Subcutaneous abdominal adipose tissue (tissue), 5 donors: ENCODE results near the gene CS.
"Not testable (repeated sequence)": the region's sequence is repeated elsewhere in the genome, so short reads cannot be mapped to it uniquely, and the experiment has no call there.

Source experiments
- H3K27ac ChIP-seq: one replicate; pipeline ENCODE4 v1.7.0; 2013; ENCODE audit warnings: low read depth, mild to moderate bottlenecking, inconsistent platforms, low read length, moderate library complexity
- H3K27me3 ChIP-seq, 5 donors: one replicate each; pipeline ENCODE4 v1.7.0; 2013; ENCODE audit warnings: low read length in 5 of 5, inconsistent platforms in 1 of 5; ENCODE audit not compliant: control insufficient read depth in 5 of 5, insufficient read depth in 4 of 5
- H3K36me3 ChIP-seq, 5 donors: one replicate each; pipeline ENCODE4 v1.7.0; 2013; ENCODE audit warnings: low read length in 5 of 5; ENCODE audit not compliant: control insufficient read depth in 5 of 5, insufficient read depth in 5 of 5
- H3K4me1 ChIP-seq, 5 donors: one replicate each; pipeline ENCODE4 v1.7.0; 2013; ENCODE audit warnings: low read length in 5 of 5, mild to moderate bottlenecking in 3 of 5, moderate library complexity in 1 of 5; ENCODE audit not compliant: control insufficient read depth in 5 of 5, insufficient read depth in 5 of 5
- H3K4me3 ChIP-seq, 5 donors: one replicate each; pipeline ENCODE4 v1.7.0; 2013; ENCODE audit warnings: low read length in 5 of 5, low read depth in 1 of 5
- H3K9ac ChIP-seq, 5 donors: one replicate each; pipeline ENCODE4 v1.7.0; 2013; ENCODE audit warnings: low read length in 5 of 5, mild to moderate bottlenecking in 4 of 5, moderate library complexity in 3 of 5
- H3K9me3 ChIP-seq, 5 donors: one replicate each; pipeline ENCODE4 v1.7.0; 2013; ENCODE audit warnings: low read length in 5 of 5; ENCODE audit not compliant: control insufficient read depth in 5 of 5
- donor health status: healthy.
- donor health status: healthy.
- donor health status: healthy.
- donor health status: healthy.
- donor health status: healthy.

Gene CS

GRCh38 chr12:56336361-56337167, 36.4 kb upstream of the CS start:
- Histone ChIP-seq H3K27ac (no peak overlapping the region), H3K36me3 (peaks cover 0 to 5% (median 4%) of the 10 kb centered on the region in 5 donors), H3K27me3 (no peaks in the 10 kb centered on the region), H3K9ac (no peak overlapping the region), H3K4me1 (peaks cover 5 to 28% (median 22%) of the 10 kb centered on the region in 5 donors), H3K9me3 (no peaks in the 10 kb centered on the region), H3K4me3 (no peak overlapping the region)

GRCh38 chr12:56335527-56335926, 35.4 kb upstream of the CS start:
- H3K9ac ChIP-seq, H3K4me3 ChIP-seq, H3K9me3 ChIP-seq, H3K27ac ChIP-seq, H3K27me3 ChIP-seq, H3K36me3 ChIP-seq: not testable (repeated sequence)
- H3K4me1 ChIP-seq, result peaks cover 5 to 28% (median 22%) of the 10 kb centered on the region in 5 donors

- Histone ChIP-seq H3K9me3 (no peaks in the 10 kb centered on the region), H3K4me1 (peaks cover 5 to 28% (median 22%) of the 10 kb centered on the region in 5 donors), H3K4me3 (peak overlapping the region; percentile 78 to 92 (median 83)), H3K27ac (peak overlapping the region; percentile 99), H3K27me3 (no peaks in the 10 kb centered on the region), H3K36me3 (no peaks in the 10 kb centered on the region), H3K9ac (peak overlapping the region; percentile 87 to 99 (median 92))
Observed at GRCh38 chr12:56334490-56334793, 34.3 kb upstream of the CS start.

- peaks cover 5 to 25% (median 20%) of the 10 kb centered on the region in 5 donors for H3K4me1 ChIP-seq
- peak within 1 kb of the TSS; percentile 99 for H3K27ac ChIP-seq
- H3K27me3 ChIP-seq, result no peaks in the 10 kb centered on the region
- H3K9me3 ChIP-seq, result no peaks in the 10 kb centered on the region
- peak within 1 kb of the TSS; percentile 78 to 92 (median 83) for H3K4me3 ChIP-seq
- H3K9ac ChIP-seq, result peak within 1 kb of the TSS; percentile 87 to 99 (median 92)
- H3K36me3 ChIP-seq, result no peaks in the 10 kb centered on the region
Observed at GRCh38 chr12:56333679-56334489, 33.8 kb upstream of the CS start, which contains the start of gene PAN2. Gene PAN2, minus strand, starts transcription at chr12:56334000. Its CDS starts 906 bp downstream, at chr12:56333094.

GRCh38 chr12:56333197-56333678, 33.1 kb upstream of the CS start:
- no peaks in the 10 kb centered on the region for H3K27me3 ChIP-seq
- H3K9me3 ChIP-seq, result no peaks in the 10 kb centered on the region
- peak overlapping the region; percentile 87 to 98 (median 92) for H3K9ac ChIP-seq
- H3K4me3 ChIP-seq, result peak overlapping the region; percentile 78 to 92 (median 83)
- peak overlapping the region; percentile 99 for H3K27ac ChIP-seq
- H3K4me1 ChIP-seq, result peaks cover 5 to 21% (median 18%) of the 10 kb centered on the region in 5 donors
- peaks cover 0 to 6% (median 5%) of the 10 kb centered on the region in 5 donors for H3K36me3 ChIP-seq

- H3K4me3 ChIP-seq, result peak overlapping the region; percentile 78 to 92 (median 83)
- H3K36me3 ChIP-seq, result peaks cover under 1 to 12% (median 11%) of the 10 kb centered on the region in 5 donors
- no peaks in the 10 kb centered on the region for H3K27me3 ChIP-seq
- peaks cover 5 to 21% (median 18%) of the 10 kb centered on the region in 5 donors for H3K4me1 ChIP-seq
- H3K9ac ChIP-seq, result peak overlapping the region; percentile 87 to 98 (median 92)
- no peaks in the 10 kb centered on the region for H3K9me3 ChIP-seq
- peak overlapping the region; percentile 99 for H3K27ac ChIP-seq
Observed at GRCh38 chr12:56332512-56333196, 32.5 kb upstream of the CS start.

GRCh38 chr12:56330936-56331490, 30.9 kb upstream of the CS start:
- Histone ChIP-seq H3K9me3 (no peaks in the 10 kb centered on the region), H3K27ac (no peak overlapping the region), H3K36me3 (peaks cover 6 to 28% (median 27%) of the 10 kb centered on the region in 5 donors), H3K9ac (no peak overlapping the region), H3K4me3 (no peak overlapping the region), H3K4me1 (peaks cover 5 to 29% (median 22%) of the 10 kb centered on the region in 5 donors), H3K27me3 (no peaks in the 10 kb centered on the region)

GRCh38 chr12:56326533-56326932, 26.4 kb upstream of the CS start:
- Histone ChIP-seq H3K4me1 (peaks cover 0 to 9% (median 4%) of the 10 kb centered on the region in 5 donors), H3K4me3 (no peak overlapping the region), H3K9me3 (no peaks in the 10 kb centered on the region), H3K36me3 (peaks cover 32 to 71% (median 70%) of the 10 kb centered on the region in 5 donors), H3K27ac (no peak overlapping the region), H3K9ac (no peak overlapping the region), H3K27me3 (no peaks in the 10 kb centered on the region)

- H3K27me3 ChIP-seq, result no peaks in the 10 kb centered on the region
- no peaks in the 10 kb centered on the region for H3K9me3 ChIP-seq
- no peak overlapping the region for H3K27ac ChIP-seq
- peaks cover 32 to 71% (median 70%) of the 10 kb centered on the region in 5 donors for H3K36me3 ChIP-seq
- H3K4me1 ChIP-seq, result peaks cover 0 to 9% (median 4%) of the 10 kb centered on the region in 5 donors
- no peak overlapping the region for H3K9ac ChIP-seq
- no peak overlapping the region for H3K4me3 ChIP-seq
Observed at GRCh38 chr12:56326126-56326525, 26.0 kb upstream of the CS start.
